ENCODE results near the gene MAD1L1. TPM values are rescaled to one million over a fixed set of nuclear protein-coding genes. Genes with fewer than 3 reads are reported as not detected.
"Not testable (repeated sequence)": the region's sequence is repeated elsewhere in the genome, so short reads cannot be mapped to it uniquely, and the experiment has no call there.

Gene MAD1L1
- total RNA-seq, 1 donor from 2014 or later = 58.0 TPM

GRCh38 chr7:1860881-1861798 is 371.6 kb downstream of the MAD1L1 start:
- DNase-seq = not testable (repeated sequence)

DNA sequence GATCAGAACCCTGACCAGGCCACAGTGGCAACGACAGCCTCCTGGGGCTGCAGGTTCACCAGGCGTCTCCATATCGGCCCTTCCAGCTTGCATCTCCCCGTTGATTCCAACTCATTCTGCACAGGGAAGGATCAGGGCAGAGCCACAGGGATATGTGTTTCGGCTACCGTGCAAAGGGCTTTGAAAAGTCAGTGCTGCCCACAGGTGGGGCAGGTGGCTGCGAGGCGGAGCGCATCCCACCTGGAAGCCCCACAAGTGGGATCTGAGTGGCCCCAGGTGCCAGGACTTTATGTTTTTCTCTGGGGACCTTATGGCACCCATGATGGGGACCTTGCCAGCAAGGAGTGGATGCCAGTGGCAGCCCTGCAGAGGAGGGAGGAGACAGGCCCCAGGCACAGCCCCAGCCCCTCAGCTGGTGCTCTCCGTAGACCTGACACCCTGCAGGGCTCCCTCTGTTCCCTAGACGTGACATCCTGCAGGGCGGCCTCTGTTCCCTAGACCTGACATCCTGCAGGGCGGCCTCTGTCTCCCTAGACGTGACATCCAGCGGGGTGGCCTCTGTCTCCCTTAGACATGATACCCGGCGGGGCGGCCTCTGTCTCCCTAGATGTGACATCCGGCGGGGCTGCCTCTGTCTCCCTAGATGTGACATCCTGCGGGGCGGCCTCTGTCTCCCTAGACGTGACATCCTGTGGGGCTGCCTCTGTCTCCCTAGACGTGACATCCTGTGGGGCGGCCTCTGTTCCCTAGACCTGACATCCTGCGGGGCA is 373.3 kb downstream of the MAD1L1 start:
- DNase-seq = no peak

GRCh38 chr7:1858435-1859265 is 374.1 kb downstream of the MAD1L1 start:
- DNase-seq = no peak

- DNase-seq = peak; percentile 49
Measured at GRCh38 chr7:1857487-1858421, 375.0 kb downstream of the MAD1L1 start.

GRCh38 chr7:1856888-1857441 is 375.8 kb downstream of the MAD1L1 start:
- no peak for DNase-seq

- DNase-seq = no peak
Measured at GRCh38 chr7:1856161-1856887, 376.4 kb downstream of the MAD1L1 start.

- DNase-seq = no peak
Measured at GRCh38 chr7:1855725-1856160, 377.0 kb downstream of the MAD1L1 start.

GRCh38 chr7:1854866-1855724 is 377.6 kb downstream of the MAD1L1 start:
- DNase-seq = no peak

GRCh38 chr7:1853986-1854865 is 378.5 kb downstream of the MAD1L1 start:
- DNase-seq = no peak

- DNase-seq = peak; percentile 90
Measured at GRCh38 chr7:1853431-1853985, 379.2 kb downstream of the MAD1L1 start.

DNA sequence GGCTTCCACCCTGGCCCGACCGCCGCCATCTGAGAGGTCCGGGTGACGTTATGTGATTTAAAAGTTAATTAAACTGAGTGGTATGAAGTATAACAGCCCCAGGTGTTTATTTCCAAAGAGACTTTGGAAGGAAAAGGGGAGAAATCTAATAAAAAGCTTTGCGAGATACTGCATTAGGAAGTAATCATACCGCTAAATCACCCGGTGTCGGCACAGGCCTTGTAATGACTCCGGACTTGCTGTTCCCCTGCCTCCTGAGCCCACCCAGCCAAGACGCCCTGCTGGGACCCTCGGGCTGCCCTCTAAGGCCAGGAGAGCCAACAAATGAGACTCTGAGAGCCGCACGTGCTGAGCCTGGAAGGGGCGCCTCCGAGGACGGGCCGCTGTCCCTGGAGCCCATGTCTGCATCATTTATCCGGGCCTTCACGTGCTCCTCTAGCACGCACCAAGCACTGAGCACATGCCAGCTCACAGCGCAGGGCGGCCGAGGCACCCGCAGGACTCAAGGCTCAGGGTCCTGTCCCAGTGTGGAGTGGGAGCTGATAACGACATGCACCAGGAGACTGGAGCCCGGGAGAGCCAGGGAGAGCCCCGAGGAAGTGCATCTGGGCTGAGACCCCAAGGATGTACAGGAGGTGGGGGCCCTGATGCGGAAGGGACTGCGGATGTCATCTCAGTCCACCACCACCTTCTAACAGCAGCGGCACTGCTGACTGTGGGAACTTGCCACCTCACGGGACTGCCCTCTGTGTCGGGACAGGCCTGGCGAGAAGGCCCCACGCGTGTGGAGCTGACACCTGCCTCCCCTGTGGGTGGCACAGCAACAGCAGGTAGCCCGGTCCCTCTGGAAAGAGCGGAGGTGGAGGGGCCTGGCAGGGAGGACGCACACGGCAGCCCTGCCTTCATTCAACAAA is 380.0 kb downstream of the MAD1L1 start:
- DNase-seq = no peak

DNA sequence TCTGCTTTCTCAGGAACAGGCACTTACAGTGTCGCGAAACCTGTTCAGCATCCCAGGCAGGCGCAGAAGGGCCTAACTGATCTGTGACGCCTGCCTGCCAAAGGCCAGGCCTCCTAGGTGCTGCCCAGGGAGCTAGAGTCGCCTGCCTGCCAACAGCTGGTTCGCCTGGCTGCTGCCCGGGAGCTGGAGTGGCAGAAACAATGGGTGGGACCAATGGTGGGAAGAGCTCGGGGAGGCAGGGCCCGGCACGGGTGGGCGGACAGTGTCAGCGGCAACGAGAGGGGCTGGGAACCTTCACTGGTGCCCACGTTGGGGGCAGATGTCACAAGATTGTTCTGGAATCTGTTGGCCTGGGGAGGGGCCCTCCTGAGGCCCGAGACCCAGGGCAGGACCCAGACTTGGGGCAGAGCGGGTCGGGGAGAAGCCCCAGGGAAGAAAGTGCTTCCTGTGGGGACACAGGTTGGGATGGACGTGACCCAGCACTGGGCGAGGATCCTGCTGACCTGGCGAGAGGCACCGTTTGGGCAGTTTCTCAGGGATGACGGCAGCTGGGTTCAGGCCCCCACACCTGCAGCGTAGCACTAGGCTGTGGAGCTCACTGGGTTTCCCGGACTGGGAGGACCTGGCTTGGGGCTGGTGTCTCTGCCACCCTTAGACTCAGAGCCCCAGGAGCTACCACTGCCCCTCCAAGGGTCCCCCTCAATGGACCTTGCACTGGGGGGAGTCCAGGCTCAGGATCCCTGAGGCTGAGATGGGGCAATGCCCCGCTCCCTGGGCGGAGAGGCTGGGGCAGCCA is 380.8 kb downstream of the MAD1L1 start:
- DNase-seq = peak; percentile 85

- no peak for DNase-seq
Measured at GRCh38 chr7:1850976-1851571, 381.7 kb downstream of the MAD1L1 start.

- DNase-seq = no peak
Measured at GRCh38 chr7:1850111-1850975, 382.4 kb downstream of the MAD1L1 start.
